Measurements from ENCODE around the gene ARID4B.

GRCh38 chr1:235213752-235214151 lies 114.2 kb downstream of the ARID4B start:
- TF ChIP-seq, protein P1, sequence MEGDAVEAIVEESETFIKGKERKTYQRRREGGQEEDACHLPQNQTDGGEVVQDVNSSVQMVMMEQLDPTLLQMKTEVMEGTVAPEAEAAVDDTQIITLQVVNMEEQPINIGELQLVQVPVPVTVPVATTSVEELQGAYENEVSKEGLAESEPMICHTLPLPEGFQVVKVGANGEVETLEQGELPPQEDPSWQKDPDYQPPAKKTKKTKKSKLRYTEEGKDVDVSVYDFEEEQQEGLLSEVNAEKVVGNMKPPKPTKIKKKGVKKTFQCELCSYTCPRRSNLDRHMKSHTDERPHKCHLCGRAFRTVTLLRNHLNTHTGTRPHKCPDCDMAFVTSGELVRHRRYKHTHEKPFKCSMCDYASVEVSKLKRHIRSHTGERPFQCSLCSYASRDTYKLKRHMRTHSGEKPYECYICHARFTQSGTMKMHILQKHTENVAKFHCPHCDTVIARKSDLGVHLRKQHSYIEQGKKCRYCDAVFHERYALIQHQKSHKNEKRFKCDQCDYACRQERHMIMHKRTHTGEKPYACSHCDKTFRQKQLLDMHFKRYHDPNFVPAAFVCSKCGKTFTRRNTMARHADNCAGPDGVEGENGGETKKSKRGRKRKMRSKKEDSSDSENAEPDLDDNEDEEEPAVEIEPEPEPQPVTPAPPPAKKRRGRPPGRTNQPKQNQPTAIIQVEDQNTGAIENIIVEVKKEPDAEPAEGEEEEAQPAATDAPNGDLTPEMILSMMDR (IDR thresholded peaks at IDR 0.05; ENCODE audit: poor library complexity, severe bottlenecking): no peak
- TF ChIP-seq RAD21 (conservative IDR thresholded peaks at IDR 0.05) (no peak), REST (IDR thresholded peaks at IDR 0.05; ENCODE audit: borderline replicate concordance) (no peak), EP300 (conservative IDR thresholded peaks at IDR 0.05; ENCODE audit: poor library complexity, severe bottlenecking) (no peak), POLR2AphosphoS5 (IDR thresholded peaks at IDR 0.05) (no peak), EZH2 (IDR thresholded peaks at IDR 0.05; ENCODE audit: borderline replicate concordance, insufficient read depth, low read length, poor library complexity, severe bottlenecking) (no peak), TAF1 (IDR thresholded peaks at IDR 0.05; ENCODE audit: low read depth) (no peak)

Data from neural cell (in vitro differentiated cells).